IMR-90 (cell line): ENCODE data around the gene PATJ.
"Not testable (repeated sequence)": the region's sequence is repeated elsewhere in the genome, so short reads cannot be mapped to it uniquely, and the experiment has no call there.

Experiments used
- BHLHE40 ChIP-seq: fragments of 150-350 bp; IDR thresholded peaks from 2 replicates; pipeline ENCODE4 v1.6.1; 2016; ENCODE audit warnings: mild to moderate bottlenecking, low read depth, low read length
- CTCF ChIP-seq: conservative IDR thresholded peaks from 2 replicates; pipeline ENCODE4 v1.5.1; 2012; ENCODE audit warnings: mild to moderate bottlenecking, low read depth, low read length, improper control_type of control experiment
- FOS ChIP-seq: fragments of 150-350 bp; IDR thresholded peaks from 2 replicates; pipeline ENCODE4 v1.6.1; 2016; ENCODE audit warnings: low read depth, low read length
- MAFK ChIP-seq: IDR thresholded peaks from 2 replicates; pipeline ENCODE4 v1.6.1; 2012; ENCODE audit warnings: low read depth, low read length, improper control_type of control experiment
- MAZ ChIP-seq: IDR thresholded peaks from 2 replicates; pipeline ENCODE4 v1.6.1; 2012; ENCODE audit warnings: low read depth, mild to moderate bottlenecking, low read length, improper control_type of control experiment, moderate library complexity, borderline replicate concordance
- MXI1 ChIP-seq: IDR thresholded peaks from 2 replicates; pipeline ENCODE4 v1.6.1; 2012; ENCODE audit warnings: low read depth, mild to moderate bottlenecking, low read length, moderate library complexity, borderline replicate concordance
- POLR2A ChIP-seq: IDR thresholded peaks from 2 replicates; pipeline ENCODE4 v1.6.1; 2012; ENCODE audit warnings: mild to moderate bottlenecking, low read depth, low read length
- RAD21 ChIP-seq: IDR thresholded peaks from 2 replicates; pipeline ENCODE4 v1.6.1; 2012; ENCODE audit warnings: low read length, improper control_type of control experiment
- RCOR1 ChIP-seq: IDR thresholded peaks from 2 replicates; pipeline ENCODE4 v1.6.1; 2012; ENCODE audit warnings: mild to moderate bottlenecking, low read length, improper control_type of control experiment; ENCODE audit not compliant: insufficient replicate concordance
- SMC3 ChIP-seq: fragments of 150-350 bp; IDR thresholded peaks from 2 replicates; pipeline ENCODE4 v1.6.1; 2016; ENCODE audit warnings: low read depth, mild to moderate bottlenecking, antibody characterized with exemption, low read length, moderate library complexity

- TF ChIP-seq CTCF, MAZ, POLR2A, BHLHE40, RAD21, RCOR1, MXI1, MAFK, SMC3, FOS: not testable (repeated sequence)
These were observed 137.7 kb downstream of the PATJ start for GRCh38 chr1:61879887-61880474.
